Endothelial cell (in vitro differentiated cells): Measurements from ENCODE around the gene PRKCH. TPM values are rescaled to one million over a fixed set of nuclear protein-coding genes. Genes with fewer than 3 reads are reported as not detected.

ENCODE experiments used
- DNase-seq: peaks from one replicate; pipeline ENCODE4 v3.0.0; 2021; ENCODE audit warnings: low spot score
- H3K27ac Mint-ChIP-seq: one replicate; pipeline ENCODE4 v1.8.0; 2021; ENCODE audit warnings: mixed read lengths, inconsistent platforms; ENCODE audit not compliant: unreplicated experiment
- H3K27me3 Mint-ChIP-seq: one replicate; pipeline ENCODE4 v1.8.0; 2021; ENCODE audit warnings: mild to moderate bottlenecking, moderate library complexity, mixed read lengths, inconsistent platforms; ENCODE audit not compliant: unreplicated experiment
- H3K36me3 Mint-ChIP-seq: one replicate; pipeline ENCODE4 v1.8.0; 2021; ENCODE audit warnings: mild to moderate bottlenecking, low read depth, mixed read lengths, inconsistent platforms; ENCODE audit not compliant: unreplicated experiment
- H3K4me1 Mint-ChIP-seq: one replicate; pipeline ENCODE4 v1.8.0; 2021; ENCODE audit warnings: mild to moderate bottlenecking, mixed read lengths, inconsistent platforms; ENCODE audit not compliant: unreplicated experiment
- H3K4me3 Mint-ChIP-seq: one replicate; pipeline ENCODE4 v1.8.0; 2021; ENCODE audit warnings: mild to moderate bottlenecking, mixed read lengths, inconsistent platforms; ENCODE audit not compliant: unreplicated experiment
- H3K9me3 Mint-ChIP-seq: one replicate; pipeline ENCODE4 v1.8.0; 2021; ENCODE audit warnings: mixed read lengths, inconsistent platforms; ENCODE audit not compliant: unreplicated experiment
- CTCF ChIP-seq: fragments of 200-600 bp; sonication (generic); IDR thresholded peaks from one replicate; pipeline ENCODE4 v1.5.0; 2021; ENCODE audit warnings: antibody characterized with exemption; ENCODE audit not compliant: unreplicated experiment
- total RNA-seq: library from RNA; stranded (reverse); fragmentation: NEBNext Ultra II Directional; extraction: Animal tissue kit (Norgen Biotek cat#: 25700); gene quantifications from one replicate; pipeline ENCODE4 v1.2.1, GENCODE V29; 2021; ENCODE audit not compliant: unreplicated experiment

PRKCH gene
- total RNA-seq, 1 donor from 2014 or later = 42.5 TPM

- Mint-ChIP-seq H3K4me1 (peaks cover 4% of the 10 kb centered on the region), H3K36me3 (peaks cover 29% of the 10 kb centered on the region), H3K27me3 (peaks cover 15% of the 10 kb centered on the region), H3K27ac (no peak overlapping the region), H3K4me3 (no peak overlapping the region), H3K9me3 (peaks cover 9% of the 10 kb centered on the region)
- no peak for TF ChIP-seq CTCF
- no peak for DNase-seq
These were observed 58.3 kb downstream of the PRKCH start for GRCh38 chr14:61379639-61380184.

GRCh38 chr14:61380984-61381383 lies 59.6 kb downstream of the PRKCH start:
- peaks cover 19% of the 10 kb centered on the region for H3K36me3 Mint-ChIP-seq
- no peak overlapping the region for H3K4me3 Mint-ChIP-seq
- no peak for DNase-seq
- no peak for TF ChIP-seq CTCF
- peaks cover 4% of the 10 kb centered on the region for H3K4me1 Mint-ChIP-seq
- H3K9me3 Mint-ChIP-seq = no peaks in the 10 kb centered on the region
- H3K27me3 Mint-ChIP-seq = peaks cover 11% of the 10 kb centered on the region
- H3K27ac Mint-ChIP-seq = no peak overlapping the region

GRCh38 chr14:61381553-61381952 lies 60.2 kb downstream of the PRKCH start:
- H3K4me3 Mint-ChIP-seq = no peak overlapping the region
- no peak overlapping the region for H3K27ac Mint-ChIP-seq
- no peak for TF ChIP-seq CTCF
- peaks cover 10% of the 10 kb centered on the region for H3K27me3 Mint-ChIP-seq
- DNase-seq = no peak
- no peaks in the 10 kb centered on the region for H3K9me3 Mint-ChIP-seq
- H3K36me3 Mint-ChIP-seq = peaks cover 13% of the 10 kb centered on the region
- peaks cover 4% of the 10 kb centered on the region for H3K4me1 Mint-ChIP-seq

GRCh38 chr14:61382842-61383241 lies 61.5 kb downstream of the PRKCH start:
- peaks cover 10% of the 10 kb centered on the region for H3K27me3 Mint-ChIP-seq
- no peak overlapping the region for H3K4me3 Mint-ChIP-seq
- no peak for TF ChIP-seq CTCF

GRCh38 chr14:61385002-61385685 lies 63.8 kb downstream of the PRKCH start:
- peaks cover 5% of the 10 kb centered on the region for H3K27me3 Mint-ChIP-seq
- no peaks in the 10 kb centered on the region for H3K9me3 Mint-ChIP-seq
- no peak overlapping the region for H3K27ac Mint-ChIP-seq
- peaks cover 10% of the 10 kb centered on the region for H3K4me1 Mint-ChIP-seq
- DNase-seq = no peak
- H3K36me3 Mint-ChIP-seq = no peaks in the 10 kb centered on the region
- no peak overlapping the region for H3K4me3 Mint-ChIP-seq
- TF ChIP-seq CTCF = no peak

More at GRCh38 chr14:61382842-61383241, 61.5 kb downstream of the PRKCH start:
- no peak for DNase-seq
- H3K36me3 Mint-ChIP-seq = peaks cover 8% of the 10 kb centered on the region
- no peaks in the 10 kb centered on the region for H3K9me3 Mint-ChIP-seq
- no peak overlapping the region for H3K27ac Mint-ChIP-seq
- H3K4me1 Mint-ChIP-seq = peaks cover 4% of the 10 kb centered on the region
